ENCODE results near the gene BBS2.

GRCh38 chr16:56513972-56514371 lies 5.9 kb downstream of the BBS2 start:
- TF ChIP-seq POLR2A (IDR thresholded peaks at IDR 0.05; ENCODE audit: low read depth, low read length) (no peak), POLR2AphosphoS5 (IDR thresholded peaks at IDR 0.05; ENCODE audit: low read depth, low read length) (no peak), TAF1 (IDR thresholded peaks at IDR 0.05; ENCODE audit: borderline replicate concordance, low read depth, low read length) (no peak)
